Left hindlimb (tissue), 1 donor: Measurements from ENCODE around the gene RSRC1.
"Not testable (repeated sequence)": the region's sequence is repeated elsewhere in the genome, so short reads cannot be mapped to it uniquely, and the experiment has no call there.

ENCODE experiments used
- DNase-seq: peaks from one replicate; pipeline ENCODE4 v3.0.0-alpha.2; 2018

The RSRC1 gene, protein sequence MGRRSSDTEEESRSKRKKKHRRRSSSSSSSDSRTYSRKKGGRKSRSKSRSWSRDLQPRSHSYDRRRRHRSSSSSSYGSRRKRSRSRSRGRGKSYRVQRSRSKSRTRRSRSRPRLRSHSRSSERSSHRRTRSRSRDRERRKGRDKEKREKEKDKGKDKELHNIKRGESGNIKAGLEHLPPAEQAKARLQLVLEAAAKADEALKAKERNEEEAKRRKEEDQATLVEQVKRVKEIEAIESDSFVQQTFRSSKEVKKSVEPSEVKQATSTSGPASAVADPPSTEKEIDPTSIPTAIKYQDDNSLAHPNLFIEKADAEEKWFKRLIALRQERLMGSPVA

DNA sequence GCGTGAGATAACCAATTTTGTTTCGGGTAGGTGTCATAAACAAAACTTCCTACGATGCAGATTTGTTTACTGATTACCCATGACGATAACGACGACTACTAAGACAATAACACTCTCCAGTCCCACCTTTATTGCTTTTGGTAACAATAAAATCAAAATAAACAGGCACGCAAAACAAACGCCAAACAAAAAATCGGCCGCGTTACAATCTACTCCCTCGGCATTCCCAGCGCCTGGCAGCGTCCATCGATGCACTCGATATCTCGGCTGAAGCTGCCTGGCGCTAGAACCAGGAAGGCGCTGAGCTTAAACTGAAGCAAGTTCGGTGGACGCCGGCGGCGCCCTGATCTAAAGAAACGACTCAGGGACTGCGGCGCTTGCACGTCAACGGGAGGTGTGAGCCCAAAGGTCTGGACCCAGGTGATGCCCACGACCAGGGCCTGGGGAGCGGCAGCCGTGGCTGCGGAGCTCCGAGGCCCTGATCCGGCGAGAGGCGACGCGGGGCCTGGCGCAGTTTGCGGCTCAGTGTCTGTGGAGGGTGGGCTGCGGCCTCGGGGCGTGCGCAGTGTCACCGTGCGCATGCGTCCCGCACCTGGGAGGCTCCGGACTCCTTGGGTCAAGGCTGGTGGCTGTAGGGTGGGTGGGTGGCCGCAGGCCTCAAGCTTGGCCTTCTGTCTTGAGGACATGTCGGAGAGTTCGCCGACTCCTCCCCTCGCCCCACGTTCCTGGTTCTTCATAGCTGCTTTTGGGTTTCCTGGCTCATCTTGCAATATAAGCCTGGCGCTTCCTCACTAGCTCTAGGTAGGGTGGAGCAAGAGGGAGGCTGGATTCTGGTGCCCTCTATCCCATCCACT, at the start of gene RSRC1:
Gene RSRC1 (plus strand): TSS at position 286 of the 854 bp plus-strand sequence. CDS start 12,016 bp downstream, outside the sequence.
- DNase-seq, result peak; percentile 89

GRCh38 chr3:158065574-158065973, 44.3 kb upstream of the RSRC1 start:
- DNase-seq, result not testable (repeated sequence)

DNA sequence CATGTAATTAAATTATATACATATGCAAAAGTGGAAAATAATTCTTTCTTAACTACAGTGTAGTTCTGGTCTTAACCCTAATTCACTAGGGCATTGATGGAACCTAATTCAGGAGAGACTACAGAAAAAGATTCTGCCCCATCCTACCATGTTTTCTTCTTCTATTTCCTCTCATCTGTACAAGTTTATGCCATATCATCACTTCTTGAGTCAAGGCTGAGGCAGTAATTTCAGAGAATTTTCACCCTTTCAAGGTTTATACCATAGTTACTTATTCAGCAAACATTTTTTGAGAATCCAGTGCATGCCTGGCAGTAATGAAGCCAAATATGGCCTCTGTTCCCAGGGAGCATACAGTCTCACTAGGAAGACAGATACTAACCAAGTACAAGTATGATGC, 37.1 kb upstream of the RSRC1 start:
- DNase-seq, result no peak

GRCh38 chr3:158074591-158074990, 35.3 kb upstream of the RSRC1 start:
- DNase-seq, result no peak

DNA sequence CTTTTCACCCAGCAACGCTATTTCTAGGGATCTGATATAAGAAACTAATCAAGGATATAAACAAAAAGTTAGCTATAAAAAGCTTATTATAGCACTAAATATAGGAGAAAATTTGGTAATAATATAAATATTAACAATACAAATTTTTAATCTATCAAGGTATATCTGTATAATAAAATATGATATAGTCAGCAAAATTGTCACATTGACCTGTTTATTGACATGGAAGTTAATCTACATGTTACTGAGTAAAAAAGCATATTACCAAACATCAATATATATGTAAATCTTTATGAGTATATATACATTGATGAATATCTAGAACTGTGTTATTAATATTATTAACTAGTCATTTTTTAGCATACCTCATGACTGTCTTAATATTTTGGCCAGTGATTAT, 30.3 kb upstream of the RSRC1 start:
- no peak for DNase-seq

GRCh38 chr3:158084651-158085050, 25.2 kb upstream of the RSRC1 start:
- DNase-seq, result no peak

- no peak for DNase-seq
Measured at GRCh38 chr3:158085358-158085757, 24.5 kb upstream of the RSRC1 start.

DNA sequence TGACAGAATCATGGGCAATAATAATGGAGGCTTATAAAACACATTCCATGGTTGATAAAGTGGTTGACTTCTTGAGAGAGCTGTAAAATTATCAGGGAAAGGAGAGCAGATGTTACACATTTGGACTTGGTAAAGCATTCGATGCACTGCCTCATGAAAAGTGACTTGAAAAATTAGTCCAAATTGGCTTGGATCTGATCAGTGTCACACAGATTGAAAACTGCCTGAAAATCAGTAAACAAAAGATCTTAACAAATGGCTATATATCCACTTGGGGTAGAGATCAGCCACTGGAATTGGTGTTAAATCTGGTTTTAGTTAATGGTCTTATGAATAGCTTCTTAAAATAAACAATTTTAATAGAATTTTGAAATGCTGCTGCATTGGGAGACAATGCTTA, 24.0 kb upstream of the RSRC1 start:
- no peak for DNase-seq

DNA sequence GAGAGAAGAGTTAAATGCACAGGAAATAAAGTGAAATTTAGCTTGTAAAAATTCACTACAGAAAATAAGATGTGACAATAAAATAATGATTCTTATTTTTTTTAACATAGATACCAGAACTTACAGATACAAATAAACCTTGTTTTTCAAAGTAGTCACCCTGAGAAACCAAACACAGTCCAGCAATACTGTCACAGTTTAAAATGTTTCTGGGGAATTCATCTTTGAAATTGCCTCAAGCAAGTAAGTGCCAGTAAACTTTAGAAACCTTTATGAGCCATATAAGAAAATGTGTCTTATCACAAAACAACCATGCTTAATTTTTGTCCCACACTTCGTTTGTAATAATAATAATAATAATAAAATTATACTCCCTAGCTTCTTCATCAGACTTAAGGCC, 23.5 kb upstream of the RSRC1 start:
- DNase-seq, result no peak

GRCh38 chr3:158086776-158087175, 23.1 kb upstream of the RSRC1 start:
- no peak for DNase-seq

GRCh38 chr3:158091531-158091930, 18.4 kb upstream of the RSRC1 start:
- DNase-seq, result peak; percentile 35

GRCh38 chr3:158093526-158093925, 16.4 kb upstream of the RSRC1 start:
- DNase-seq, result no peak

GRCh38 chr3:158094235-158095110, 15.4 kb upstream of the RSRC1 start:
- peak; percentile 48 for DNase-seq

GRCh38 chr3:158095111-158095813, 14.6 kb upstream of the RSRC1 start:
- peak; percentile 61 for DNase-seq

DNA sequence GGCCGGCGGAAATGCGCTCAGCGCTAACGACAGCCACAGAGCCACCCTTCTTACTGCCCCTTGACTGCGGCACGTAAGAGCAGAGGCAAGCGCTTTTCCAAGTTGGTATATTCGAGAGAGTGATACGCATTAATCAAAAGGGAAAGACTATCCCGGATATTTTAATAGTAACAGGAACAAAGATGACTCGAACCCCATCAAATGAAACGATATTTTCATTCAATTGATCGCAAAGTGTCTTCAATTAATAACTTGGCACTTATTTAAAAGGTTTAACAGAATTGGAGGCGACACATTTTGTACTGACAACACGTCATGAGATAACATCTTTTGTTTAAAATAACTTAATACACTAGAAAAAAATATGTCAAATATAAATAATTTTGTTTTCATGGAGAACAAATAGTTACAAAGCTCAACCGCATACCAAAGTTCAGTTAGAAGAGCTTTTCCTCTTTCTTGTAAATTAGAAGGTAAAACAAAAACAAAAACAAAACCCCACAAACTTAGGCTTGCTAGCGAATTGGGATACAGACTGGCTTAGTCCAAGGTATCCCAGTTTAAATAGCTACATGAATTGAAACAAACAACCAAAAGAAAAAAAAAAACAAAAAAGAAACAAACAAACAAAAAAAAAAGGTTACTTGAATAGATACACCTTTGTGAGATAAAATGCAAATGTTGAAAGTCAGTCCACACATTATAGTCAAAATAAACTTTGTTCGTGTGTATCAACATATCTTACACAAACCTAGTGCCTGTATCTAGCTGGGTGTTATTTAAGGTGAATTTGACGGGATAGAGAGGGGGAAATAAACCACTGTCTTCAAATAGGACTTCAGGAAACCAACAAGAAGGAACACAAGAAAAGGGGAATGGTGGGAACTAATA, 13.8 kb upstream of the RSRC1 start:
- no peak for DNase-seq

DNA sequence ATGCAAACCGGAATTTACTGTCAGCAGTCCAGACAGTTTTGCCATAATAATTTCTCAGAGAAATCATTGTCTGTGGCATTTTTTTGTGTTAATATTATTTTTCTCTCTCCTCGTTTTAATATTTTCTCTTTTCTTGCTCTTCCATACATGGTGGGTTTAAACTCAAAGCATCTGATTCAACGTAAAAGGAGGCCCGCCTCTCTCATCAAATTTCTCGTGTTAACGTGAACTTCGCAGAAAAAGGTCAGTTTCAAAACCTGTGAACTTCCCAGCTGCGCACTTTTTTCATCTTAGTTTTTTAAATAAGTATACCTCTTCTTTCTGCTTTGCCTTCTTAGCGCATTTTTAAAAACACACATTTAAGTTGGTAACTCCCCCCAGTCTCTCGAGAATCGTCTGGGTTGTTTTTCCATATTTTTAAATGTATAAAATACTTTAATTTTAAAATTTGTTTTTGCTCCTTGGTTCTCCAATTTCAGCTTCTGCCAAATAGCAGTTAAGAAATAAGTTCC, 12.8 kb upstream of the RSRC1 start:
- DNase-seq, result no peak

DNA sequence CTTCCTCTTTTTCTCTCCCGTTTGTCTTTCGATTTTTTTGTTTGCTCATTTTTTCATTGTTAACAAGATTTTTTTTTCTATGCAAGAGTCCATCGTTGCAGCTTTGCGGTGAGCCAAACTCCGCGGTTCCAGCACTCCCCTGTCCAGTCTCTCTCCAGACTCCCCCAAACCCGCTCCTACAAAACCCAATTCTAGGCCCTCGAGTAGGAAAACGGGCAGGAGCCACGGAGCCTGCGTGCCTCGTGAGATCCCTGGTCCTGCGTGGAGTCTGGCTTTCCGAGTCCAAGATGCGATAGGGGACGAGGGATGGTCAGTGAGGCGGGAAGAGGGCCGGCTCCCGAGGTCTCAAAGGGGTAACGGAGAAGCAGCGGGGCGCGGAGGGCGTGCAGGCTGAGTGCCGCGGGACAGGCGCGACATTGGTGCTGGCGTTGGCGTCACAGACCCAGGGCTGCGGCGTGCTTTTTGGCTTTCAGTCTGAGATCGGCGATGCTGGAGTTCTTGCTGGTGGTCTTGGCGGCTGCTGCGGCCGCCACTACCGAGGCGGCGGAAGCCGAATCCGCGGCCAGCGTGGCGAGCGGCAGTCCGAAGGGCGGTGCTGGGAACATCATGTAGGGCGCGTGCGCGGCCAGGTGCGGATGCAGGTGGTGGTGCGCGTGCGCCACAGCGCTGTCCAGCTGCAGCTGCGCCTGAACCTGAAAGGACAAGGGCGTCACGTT, 12.1 kb upstream of the RSRC1 start:
- peak; percentile 73 for DNase-seq

GRCh38 chr3:158098309-158098639, 11.6 kb upstream of the RSRC1 start:
- DNase-seq, result no peak

DNA sequence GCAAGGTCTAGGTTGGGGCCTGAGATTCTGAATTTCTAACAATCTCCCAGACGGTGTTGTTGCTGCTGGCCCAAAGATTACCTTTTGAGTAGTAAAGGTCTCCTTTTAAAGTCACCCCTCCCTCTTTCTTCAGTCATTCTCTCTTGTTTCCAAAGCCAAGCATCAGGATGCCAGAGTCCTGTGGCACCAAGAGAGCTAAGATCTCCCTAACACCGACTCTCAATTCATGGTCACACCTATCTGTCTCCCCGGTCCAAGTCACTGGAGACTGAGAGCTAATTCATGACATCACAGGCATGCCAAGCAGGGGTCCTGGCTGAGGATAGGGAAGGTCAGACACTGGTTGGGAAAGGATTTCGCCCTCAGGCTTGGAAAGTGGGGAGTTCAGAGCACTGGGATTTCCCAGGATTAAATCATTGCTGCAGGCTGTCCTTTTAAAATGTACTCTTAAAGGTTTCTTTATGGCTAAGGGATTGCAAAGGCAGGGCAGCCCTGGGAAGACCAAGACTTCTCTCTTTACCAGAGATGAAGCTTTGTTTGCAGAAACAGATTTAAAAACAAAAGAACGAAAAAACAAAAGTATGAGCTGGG, 11.0 kb upstream of the RSRC1 start:
- no peak for DNase-seq

GRCh38 chr3:158100681-158101080, 9.2 kb upstream of the RSRC1 start:
- DNase-seq, result no peak
